Neural progenitor cell (in vitro differentiated cells): Measurements from ENCODE around the gene WWOX.

Experiments used
- CTCF ChIP-seq: fragments of 200-600 bp; sonication (generic); IDR thresholded peaks from 2 replicates; pipeline ENCODE4 v1.5.1; 2017; ENCODE audit warnings: antibody characterized with exemption, mild to moderate bottlenecking
- EZH2 ChIP-seq: fragments of 200-600 bp; sonication (generic); IDR thresholded peaks from 2 replicates; pipeline ENCODE4 v1.6.1; 2017; ENCODE audit warnings: antibody characterized with exemption, mild to moderate bottlenecking, moderate library complexity
- EZH2phosphoT487 ChIP-seq: fragments of 200-600 bp; sonication (generic); IDR thresholded peaks from 2 replicates; pipeline ENCODE4 v1.6.1; 2017; ENCODE audit warnings: antibody characterized with exemption

- TF ChIP-seq EZH2 = no peak
- no peak for TF ChIP-seq CTCF
- TF ChIP-seq EZH2phosphoT487 = no peak
These were observed 737.5 kb downstream of the WWOX start for GRCh38 chr16:78836802-78837491.
